GM12878 (cell line): ENCODE data around the gene LMBR1. TPM values are rescaled to one million over a fixed set of nuclear protein-coding genes. Genes with fewer than 3 reads are reported as not detected.

ENCODE experiments used
- ATAC-seq: fragments of 200-7000 bp; cut with Tn5 transposase; 3 replicates; pipeline ENCODE4 v1.9.1; 2020; ENCODE audit warnings: mild to moderate bottlenecking, moderate library complexity
- BruUV-seq: library from RNA; stranded (reverse); fragments of 400-500 nt; replicated peaks from 2 replicates; lab custom pipeline; 2021; lab: Mats Ljungman, UMichigan
- CTCF ChIA-PET: fragments of 300-600 bp; sonication (Branson Sonifier 250); formaldehyde crosslinking; extraction: SDS; loops from one replicate; lab custom pipeline; 2021; ENCODE audit warnings: inconsistent platforms; lab: Yijun Ruan, JAX
- POLR2A ChIA-PET: fragments of 350-600 bp; formaldehyde crosslinking; extraction: SDS; loops from one replicate; lab custom pipeline; 2021; ENCODE audit warnings: inconsistent platforms; lab: Charles Lee
- RAD21 ChIA-PET: fragments of 300-600 bp; sonication (Branson Sonifier 250); formaldehyde crosslinking; loops from one replicate; lab custom pipeline; 2023; ENCODE audit warnings: antibody characterized with exemption; ENCODE audit not compliant: unreplicated experiment; lab: Charles Lee
- SMC1A ChIA-PET: fragments of 300-600 bp; sonication (Branson Sonifier 250); formaldehyde crosslinking; loops from one replicate; lab custom pipeline; 2023; ENCODE audit not compliant: unreplicated experiment, uncharacterized antibody; lab: Charles Lee
- DNase-seq: peaks from one replicate; pipeline ENCODE4 v3.0.0-alpha.2; 2011; ENCODE audit warnings: low read depth, low spot score
- FAIRE-seq: peaks from 3 replicates; lab custom pipeline; 2011; peaks lifted over from hg19 to GRCh38; lab: Jason Lieb, UNC
- H2AFZ ChIP-seq: 2 replicates; pipeline ENCODE4 v1.6.0; 2011; ENCODE audit warnings: low read depth, low read length, control low read depth; ENCODE audit not compliant: control insufficient read depth
- H3K27ac ChIP-seq: 2 replicates; pipeline ENCODE4 v1.5.1; 2011; ENCODE audit warnings: control low read depth; ENCODE audit not compliant: control insufficient read depth, insufficient read depth
- H3K27me3 ChIP-seq, 2 experiments: replicated peaks in 1 of 2; 2 replicates each; pipeline versions ENCODE4 v1.6.0 to v1.6.1; 2011; ENCODE audit warnings: low read length in 1 of 2; ENCODE audit not compliant: control insufficient read depth in 2 of 2, insufficient read depth in 2 of 2
- H3K36me3 ChIP-seq, 2 experiments: 2 replicates each; pipeline ENCODE4 v1.5.1; 2011; ENCODE audit warnings: low read length in 1 of 2; ENCODE audit not compliant: control insufficient read depth in 2 of 2, insufficient read depth in 2 of 2
- H3K4me1 ChIP-seq: 2 replicates; pipeline ENCODE4 v1.6.1; 2011; ENCODE audit warnings: mild to moderate bottlenecking, low read length, moderate library complexity, mixed read lengths; ENCODE audit not compliant: control insufficient read depth, insufficient read depth
- H3K4me2 ChIP-seq: 2 replicates; pipeline ENCODE4 v1.6.0; 2011; ENCODE audit warnings: control low read depth; ENCODE audit not compliant: control insufficient read depth, insufficient read depth
- H3K4me3 ChIP-seq: fragments of 200-600 bp; sonication (generic); 2 replicates; pipeline ENCODE4 v1.5.1; 2016
- H3K79me2 ChIP-seq: 2 replicates; pipeline ENCODE4 v1.6.0; 2011; ENCODE audit warnings: low read length; ENCODE audit not compliant: control insufficient read depth, insufficient read depth
- H3K9ac ChIP-seq: 2 replicates; pipeline ENCODE4 v1.8.0; 2011; ENCODE audit warnings: low read length, control low read depth, mixed read lengths; ENCODE audit not compliant: control insufficient read depth, insufficient read depth
- H3K9me3 ChIP-seq: replicated peaks from 3 replicates; pipeline ENCODE4 v1.5.1; 2011; ENCODE audit warnings: mild to moderate bottlenecking, low read length; ENCODE audit not compliant: control insufficient read depth, insufficient read depth
- H4K20me1 ChIP-seq: 2 replicates; pipeline ENCODE4 v1.6.0; 2011; ENCODE audit not compliant: control insufficient read depth, insufficient read depth
- BACH1 ChIP-seq: fragments of 450-650 bp; IDR thresholded peaks from 2 replicates; pipeline ENCODE4 v1.6.1; 2017; ENCODE audit warnings: mild to moderate bottlenecking, borderline replicate concordance
- BCL11A ChIP-seq: IDR thresholded peaks from 2 replicates; pipeline ENCODE4 v1.6.1; 2011; ENCODE audit warnings: low read depth, low read length
- BCL3 ChIP-seq: IDR thresholded peaks from 2 replicates; pipeline ENCODE4 v1.6.1; 2011; ENCODE audit warnings: borderline replicate concordance, low read depth, mild to moderate bottlenecking, moderate library complexity, low read length; ENCODE audit not compliant: insufficient read depth, poor library complexity, severe bottlenecking
- CBFB ChIP-seq: IDR thresholded peaks from 2 replicates; pipeline ENCODE4 v1.6.1; 2016; ENCODE audit warnings: antibody characterized with exemption, low read depth
- E4F1 ChIP-seq: fragments of 450-650 bp; IDR thresholded peaks from 2 replicates; pipeline ENCODE4 v1.6.1; 2018; ENCODE audit warnings: borderline replicate concordance, mild to moderate bottlenecking; ENCODE audit not compliant: partially characterized antibody
- ESRRA ChIP-seq: IDR thresholded peaks from 2 replicates; pipeline ENCODE4 v1.6.1; 2012; ENCODE audit warnings: mild to moderate bottlenecking, low read length, improper control_type of control experiment
- IKZF2 ChIP-seq, 2 experiments: fragments of 450-650 bp; IDR thresholded peaks; 2 replicates each; pipeline ENCODE4 v1.6.1; 2017; ENCODE audit warnings: mild to moderate bottlenecking in 2 of 2, moderate library complexity in 2 of 2
- NFXL1 ChIP-seq: fragments of 450-650 bp; IDR thresholded peaks from 2 replicates; pipeline ENCODE4 v1.6.1; 2017; ENCODE audit warnings: antibody characterized with exemption, mild to moderate bottlenecking, borderline replicate concordance
- NFYA ChIP-seq: IDR thresholded peaks from 2 replicates; pipeline ENCODE4 v1.6.1; 2011; ENCODE audit warnings: low read depth, mild to moderate bottlenecking, low read length, improper control_type of control experiment, borderline replicate concordance
- POLR2A ChIP-seq: IDR thresholded peaks from 2 replicates; pipeline ENCODE4 v1.6.1; 2011; ENCODE audit warnings: low read depth, mild to moderate bottlenecking, low read length
- RELB ChIP-seq: fragments of 450-650 bp; IDR thresholded peaks from 2 replicates; pipeline ENCODE4 v1.6.1; 2017; ENCODE audit warnings: low read depth, mild to moderate bottlenecking, moderate library complexity
- TCF7 ChIP-seq: IDR thresholded peaks from 2 replicates; pipeline ENCODE4 v1.6.1; 2014; ENCODE audit warnings: antibody characterized with exemption, borderline replicate concordance
- ZBTB11 ChIP-seq: fragments of 450-650 bp; formaldehyde crosslinking; IDR thresholded peaks from 2 replicates; pipeline ENCODE4 v1.5.0; 2022; ENCODE audit warnings: mild to moderate bottlenecking, missing genetic modification characterization
- ZNF384 ChIP-seq: IDR thresholded peaks from 2 replicates; pipeline ENCODE4 v1.6.1; 2012; ENCODE audit warnings: low read depth, mild to moderate bottlenecking, low read length, improper control_type of control experiment, borderline replicate concordance
- in situ Hi-C: fragments of 300-500 bp; cut with MboI; formaldehyde crosslinking; loops from 9 replicates; pipeline ENCODE4 v1.14.3; 2018; ENCODE audit warnings: mixed read lengths
- intact Hi-C: fragments of 100-400 bp; cut with micrococcal nuclease; formaldehyde crosslinking; loops from one replicate; pipeline ENCODE4 v1.14.2; 2022; ENCODE audit not compliant: unreplicated experiment
- polyA plus RNA-seq, 11 experiments: library from polyadenylated mRNA; depleted of rRNA in 4 of 11; unstranded in 6 of 11; stranded (reverse) in 5 of 11; fragments of >200 nt; fragmentation: Nextera tagmentation in 4 of 11; fragmentation: Illumina TruSeq in 1 of 11; extraction: Ambion mirVana in 4 of 11; extraction: Trizol in 1 of 11; gene quantifications; 1 replicate in 1 of 11; 2 replicates in 10 of 11; pipeline versions ENCODE4 v1.2.1 to v1.2.3, GENCODE V29; 2011 to 2016; ENCODE audit warnings: inconsistent platforms in 2 of 11, missing spikeins in 2 of 11, low read depth in 1 of 11
- total RNA-seq, 4 experiments: library from RNA; depleted of rRNA in 3 of 4; stranded (reverse); fragments of >200 nt in 3 of 4; fragmentation: Illumina TruSeq in 1 of 4; extraction: Trizol in 1 of 4; gene quantifications; 2 replicates each; pipeline versions ENCODE4 v1.2.1 to v1.2.3, GENCODE V29; 2013 to 2021

The LMBR1 gene
- total and polyA plus RNA-seq, 10 of the 15 experiments (the other 5 are each of a cell fraction or from before 2014, with no cell fraction given), result 4.0 to 63.5 (median 28.8) TPM

- no peak for TF ChIP-seq ZBTB11
- no peak for TF ChIP-seq TCF7
- no peak for TF ChIP-seq BCL11A
- TF ChIP-seq CBFB, result no peak
- TF ChIP-seq NFYA, result no peak
- no peak for TF ChIP-seq NFXL1
- no peak for TF ChIP-seq IKZF2 (IDR thresholded peaks at IDR 0.05)
- no peak for TF ChIP-seq RELB
- no peak for TF ChIP-seq BACH1
- no peak for TF ChIP-seq ZNF384
- no peak for TF ChIP-seq ESRRA
- no peak for TF ChIP-seq POLR2A
- no peak for TF ChIP-seq E4F1
- TF ChIP-seq BCL3, result no peak
- Histone ChIP-seq H3K79me2 (no peaks in the 10 kb centered on the region), H3K9me3 (peaks cover 9% of the 10 kb centered on the region; the same call in 2 of the 3 replicates), H3K9ac (no peak overlapping the region), H3K4me1 (peaks cover 15% of the 10 kb centered on the region), H2AFZ (no peak overlapping the region), H3K4me2 (no peak overlapping the region), H3K4me3 (no peak overlapping the region), H4K20me1 (no peaks in the 10 kb centered on the region), H3K36me3 (no peaks in the 10 kb centered on the region; a peak in 2 of 4 replicates), H3K27ac (no peak overlapping the region), H3K27me3 (no peaks in the 10 kb centered on the region)
- intact Hi-C loops, result no loop called here
- FAIRE-seq, result no peak
- in situ Hi-C loops, result no loop called here
- SMC1A ChIA-PET, result no interaction called here
- CTCF ChIA-PET, result no interaction called here
- DNase-seq, result no peak
- POLR2A ChIA-PET, result no interaction called here
- RAD21 ChIA-PET, result no interaction called here
- ATAC-seq, result no peak
- BruUV-seq, result no TSS peak
Measured at GRCh38 chr7:156702399-156702798, 190.6 kb downstream of the LMBR1 start.
